Panc1 (cell line): ENCODE measurements around the gene CDH5. TPM values are rescaled to one million over a fixed set of nuclear protein-coding genes. Genes with fewer than 3 reads are reported as not detected.

Experiments
- ATAC-seq: fragments of 200-7000 bp; cut with Tn5 transposase; 2 replicates; pipeline ENCODE4 v1.9.1; 2020; ENCODE audit warnings: mild to moderate bottlenecking, moderate library complexity
- BruUV-seq: library from RNA; stranded (reverse); fragments of 400-500 nt; replicated peaks from 2 replicates; lab custom pipeline; 2021; lab: Mats Ljungman, UMichigan
- CTCF ChIA-PET: fragments of 300-600 bp; sonication (Branson Sonifier 250); formaldehyde crosslinking; loops from one replicate; lab custom pipeline; 2022; ENCODE audit warnings: antibody characterized with exemption; lab: Charles Lee
- POLR2A ChIA-PET: fragments of 300-600 bp; sonication (Branson Sonifier 250); formaldehyde crosslinking; loops from one replicate; lab custom pipeline; 2022; ENCODE audit warnings: antibody characterized with exemption; lab: Charles Lee
- DNase-seq: peaks from one replicate; pipeline ENCODE4 v3.0.0-alpha.2; 2010; ENCODE audit warnings: low read depth, low spot score
- H3K27ac ChIP-seq: 2 replicates; pipeline ENCODE4 v1.5.1; 2011; ENCODE audit warnings: mild to moderate bottlenecking, low read length, inconsistent platforms
- H3K27me3 ChIP-seq: fragments of 200-500 bp; sonication (Bioruptor generic); 2 replicates; pipeline ENCODE4 v1.6.0; 2014; ENCODE audit warnings: low read length, inconsistent platforms; ENCODE audit not compliant: control insufficient read depth, insufficient read depth
- H3K36me3 ChIP-seq: fragments of 200-500 bp; sonication (Bioruptor generic); 2 replicates; pipeline ENCODE4 v1.5.1; 2014; ENCODE audit warnings: inconsistent platforms, mild to moderate bottlenecking, low read length, moderate library complexity; ENCODE audit not compliant: control insufficient read depth, insufficient read depth
- H3K4me1 ChIP-seq: 2 replicates; pipeline ENCODE4 v1.5.1; 2011; ENCODE audit warnings: inconsistent platforms, mild to moderate bottlenecking, low read length, moderate library complexity; ENCODE audit not compliant: control insufficient read depth, insufficient read depth
- H3K4me3 ChIP-seq, 2 experiments: 2 replicates each; pipeline ENCODE4 v1.5.1; 2011 to 2012; ENCODE audit warnings: low read depth in 2 of 2, low read length in 2 of 2, mild to moderate bottlenecking in 2 of 2, inconsistent platforms in 1 of 2, moderate library complexity in 1 of 2
- H3K9me3 ChIP-seq: fragments of 200-500 bp; sonication (Bioruptor generic); 2 replicates; pipeline ENCODE4 v1.5.1; 2014; ENCODE audit warnings: low read depth, mild to moderate bottlenecking, inconsistent platforms, low read length, moderate library complexity; ENCODE audit not compliant: control insufficient read depth, insufficient read depth
- CTCF ChIP-seq: fragments of 450-650 bp; IDR thresholded peaks from 2 replicates; pipeline ENCODE4 v1.5.1; 2017; ENCODE audit warnings: mild to moderate bottlenecking
- POLR2AphosphoS5 ChIP-seq: IDR thresholded peaks from 2 replicates; pipeline ENCODE4 v1.6.1; 2012; ENCODE audit warnings: mild to moderate bottlenecking, low read depth, low read length, moderate library complexity
- REST ChIP-seq, 2 experiments: IDR thresholded peaks; 2 replicates each; pipeline ENCODE4 v1.6.1; 2011 to 2012; ENCODE audit warnings: low read depth in 2 of 2, control low read depth in 1 of 2, low read length in 1 of 2, mild to moderate bottlenecking in 1 of 2, moderate library complexity in 1 of 2; ENCODE audit not compliant: insufficient read depth in 1 of 2
- SIN3A ChIP-seq: IDR thresholded peaks from 2 replicates; pipeline ENCODE4 v1.6.1; 2012; ENCODE audit warnings: low read depth, mild to moderate bottlenecking, low read length, moderate library complexity, borderline replicate concordance; ENCODE audit not compliant: insufficient read depth
- TCF7L2 ChIP-seq: IDR thresholded peaks from 2 replicates; pipeline ENCODE4 v1.6.1; 2011; ENCODE audit warnings: mild to moderate bottlenecking, low read depth, low read length, inconsistent platforms
- in situ Hi-C: cut with HindIII; loops from 2 replicates; pipeline ENCODE4 v1.10.0; 2016; ENCODE audit warnings: low sequenced_read_pairs, low pct_unique_long_range_greater_than_20kb
- intact Hi-C: fragments of 100-400 bp; cut with micrococcal nuclease; formaldehyde crosslinking; loops from one replicate; pipeline ENCODE4 v1.10.0; 2022; ENCODE audit not compliant: unreplicated experiment
- total RNA-seq: library from RNA; stranded (reverse); gene quantifications from one replicate; pipeline ENCODE4 v1.2.1, GENCODE V29; 2021; ENCODE audit not compliant: unreplicated experiment

The CDH5 gene
- total RNA-seq, 1 experiment from 2014 or later = 0.18 TPM

GRCh38 chr16:66401610-66402009 is 35.1 kb downstream of the CDH5 start:
- TF ChIP-seq SIN3A (no peak), CTCF (no peak), TCF7L2 (no peak), REST (IDR thresholded peaks at IDR 0.05; ENCODE audit: insufficient read depth in 1 of 2, low read depth in 2 of 2, low read length in 1 of 2) (no peak), POLR2AphosphoS5 (no peak)
- no TSS peak for BruUV-seq
- Histone ChIP-seq H3K27me3 (no peaks in the 10 kb centered on the region), H3K4me3 (no peak overlapping the region), H3K27ac (no peak overlapping the region), H3K36me3 (no peaks in the 10 kb centered on the region), H3K9me3 (no peaks in the 10 kb centered on the region), H3K4me1 (no peaks in the 10 kb centered on the region)
- DNase-seq (no peak), ATAC-seq (no peak)
- ChIA-PET POLR2A (no interaction called here), CTCF (no interaction called here)
- in situ Hi-C loops = no loop called here
- intact Hi-C loops = loop anchor here (10.0 kb wide), 1 partner anchor 203 kb away; the partner anchor contains the start of gene CMTM3

- Histone ChIP-seq H3K27me3 (no peaks in the 10 kb centered on the region), H3K36me3 (no peaks in the 10 kb centered on the region), H3K27ac (no peak overlapping the region), H3K9me3 (no peaks in the 10 kb centered on the region), H3K4me1 (no peaks in the 10 kb centered on the region), H3K4me3 (no peak overlapping the region)
- DNase-seq (no peak), ATAC-seq (no peak)
- POLR2A ChIA-PET = no interaction called here
- intact Hi-C loops (loop anchor here (10.0 kb wide), 1 partner anchor 203 kb away; the partner anchor contains the start of gene CMTM3), in situ Hi-C loops (no loop called here)
- TF ChIP-seq TCF7L2 (no peak), REST (IDR thresholded peaks at IDR 0.05; ENCODE audit: insufficient read depth in 1 of 2, low read depth in 2 of 2, low read length in 1 of 2) (no peak), POLR2AphosphoS5 (no peak), CTCF (no peak), SIN3A (no peak)
- CTCF ChIA-PET = no interaction called here
- no TSS peak for BruUV-seq
Observed at GRCh38 chr16:66402166-66402565, 35.7 kb downstream of the CDH5 start.
